GM21576 (cell line): ENCODE data around the gene HAT1.

Source experiments
- ATAC-seq: cut with Tn5 transposase; IDR thresholded peaks from one replicate; pipeline ENCODE4 v1.9.1; 2021; ENCODE audit warnings: mild to moderate bottlenecking, moderate library complexity; ENCODE audit not compliant: unreplicated experiment

Gene HAT1

GRCh38 chr2:171913517-171913916 lies 8.7 kb upstream of the HAT1 start:
- no peak for ATAC-seq

- ATAC-seq, result no peak
These were observed 2.8 kb upstream of the HAT1 start for GRCh38 chr2:171919453-171919852.

- ATAC-seq, result no peak
These were observed 361 bp upstream of the HAT1 start for GRCh38 chr2:171921970-171922229.

- ATAC-seq, result no peak
These were observed 945 bp downstream of the HAT1 start for GRCh38 chr2:171923206-171923605.

- no peak for ATAC-seq
These were observed 2.1 kb downstream of the HAT1 start for GRCh38 chr2:171924170-171924942.

GRCh38 chr2:171930385-171930784 lies 8.1 kb downstream of the HAT1 start:
- no peak for ATAC-seq

GRCh38 chr2:171939058-171939742 lies 16.9 kb downstream of the HAT1 start:
- no peak for ATAC-seq

GRCh38 chr2:171939743-171940071 lies 17.4 kb downstream of the HAT1 start:
- ATAC-seq, result no peak

GRCh38 chr2:171941316-171941699 lies 19.0 kb downstream of the HAT1 start:
- no peak for ATAC-seq

- no peak for ATAC-seq
These were observed 21.6 kb downstream of the HAT1 start for GRCh38 chr2:171943869-171944268.

- no peak for ATAC-seq
These were observed 30.0 kb downstream of the HAT1 start for GRCh38 chr2:171952276-171952675.

- ATAC-seq, result no peak
These were observed 30.5 kb downstream of the HAT1 start for GRCh38 chr2:171952748-171953147.

GRCh38 chr2:171956135-171956825 lies 34.0 kb downstream of the HAT1 start:
- no peak for ATAC-seq

- ATAC-seq, result no peak
These were observed 34.8 kb downstream of the HAT1 start for GRCh38 chr2:171957061-171957460.

GRCh38 chr2:171958475-171958874 lies 36.2 kb downstream of the HAT1 start:
- no peak for ATAC-seq

- no peak for ATAC-seq
These were observed 37.7 kb downstream of the HAT1 start for GRCh38 chr2:171959998-171960397.

- no peak for ATAC-seq
These were observed 38.3 kb downstream of the HAT1 start for GRCh38 chr2:171960570-171960969.

GRCh38 chr2:171963198-171963597 lies 40.9 kb downstream of the HAT1 start:
- ATAC-seq, result no peak

GRCh38 chr2:171964308-171964707 lies 42.0 kb downstream of the HAT1 start:
- ATAC-seq, result no peak

GRCh38 chr2:171965238-171965637 lies 43.0 kb downstream of the HAT1 start:
- ATAC-seq, result no peak

- no peak for ATAC-seq
These were observed 43.4 kb downstream of the HAT1 start for GRCh38 chr2:171965661-171966060.

GRCh38 chr2:171966235-171966634 lies 44.0 kb downstream of the HAT1 start:
- ATAC-seq, result no peak
